GM18907 (cell line): ENCODE measurements around the gene ARTN.

Experiments used
- ATAC-seq: cut with Tn5 transposase; IDR thresholded peaks from one replicate; pipeline ENCODE4 v1.9.1; 2021; ENCODE audit warnings: mild to moderate bottlenecking, moderate library complexity; ENCODE audit not compliant: unreplicated experiment

The ARTN gene

DNA sequence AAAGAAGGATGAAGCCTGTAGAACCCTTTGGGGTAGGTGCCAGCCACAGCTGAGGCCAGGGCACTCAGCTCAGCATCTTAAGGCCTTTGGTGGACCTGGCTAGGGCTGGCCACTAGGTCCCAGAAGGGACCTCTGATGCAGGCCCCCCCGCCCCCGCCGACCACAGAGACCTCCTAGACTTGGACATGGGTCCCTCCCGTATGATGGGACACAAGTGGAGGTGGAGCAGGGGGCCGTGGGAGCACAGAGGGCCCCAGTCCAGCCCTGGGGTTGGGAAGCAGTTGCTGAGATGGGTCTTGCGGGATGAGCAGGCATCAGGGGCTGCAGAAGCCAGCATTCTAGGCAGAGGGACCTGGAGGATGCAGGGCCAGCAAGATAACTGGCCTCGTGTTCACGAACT is 48.6 kb downstream of the ARTN start:
- ATAC-seq, result no peak

DNA sequence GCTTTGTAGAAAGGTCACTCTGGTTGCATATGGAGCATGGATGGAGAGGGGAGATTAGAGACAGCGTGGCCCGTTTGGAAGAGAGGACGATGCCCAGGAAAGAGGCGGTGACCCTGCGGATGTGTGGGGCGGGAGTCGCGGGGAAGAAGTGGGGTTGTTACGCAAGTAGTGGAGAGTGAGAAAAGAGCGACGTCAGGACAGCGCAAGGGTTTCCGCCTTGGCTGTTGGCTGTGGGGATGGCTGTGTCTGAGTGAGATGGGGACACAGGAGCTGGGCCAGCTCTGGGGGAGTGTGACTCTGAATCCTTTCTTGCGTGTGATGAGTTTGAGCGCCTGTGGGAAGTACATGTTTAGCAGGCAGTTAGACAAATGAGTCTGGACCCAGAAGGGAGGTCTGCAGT is 49.2 kb downstream of the ARTN start:
- no peak for ATAC-seq

GRCh38 chr1:43983253-43983899 is 49.8 kb downstream of the ARTN start:
- no peak for ATAC-seq

GRCh38 chr1:43984855-43985254 is 51.3 kb downstream of the ARTN start:
- no peak for ATAC-seq

DNA sequence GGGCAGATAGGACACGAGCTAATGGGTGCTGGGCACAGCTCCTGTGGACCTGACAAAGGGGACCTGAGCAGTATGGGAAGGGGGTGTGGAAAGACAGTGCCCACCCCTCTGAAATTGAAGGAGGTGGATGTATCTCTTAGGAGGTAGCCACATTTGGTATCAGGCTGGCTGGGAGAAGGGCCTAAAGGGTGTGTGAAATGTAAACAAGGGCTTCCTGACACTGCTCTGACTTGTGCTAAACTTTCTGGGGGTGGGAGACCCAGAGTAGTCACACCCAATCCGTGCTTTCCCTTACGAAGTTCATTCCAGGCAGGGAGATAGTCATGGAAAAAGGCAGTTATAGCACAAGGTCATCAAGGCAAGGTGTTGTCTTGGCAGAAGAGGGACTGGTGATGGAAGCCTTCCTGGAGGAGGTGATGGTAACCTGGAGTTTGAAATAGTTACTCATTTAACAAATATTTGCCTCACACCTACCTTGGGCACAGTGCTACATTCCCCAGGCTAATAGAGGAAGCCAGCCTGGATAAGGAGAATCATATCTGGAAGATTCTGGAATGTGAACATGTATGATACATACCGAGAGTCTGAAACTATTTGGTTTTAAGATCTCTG is 52.5 kb downstream of the ARTN start:
- ATAC-seq, result no peak

DNA sequence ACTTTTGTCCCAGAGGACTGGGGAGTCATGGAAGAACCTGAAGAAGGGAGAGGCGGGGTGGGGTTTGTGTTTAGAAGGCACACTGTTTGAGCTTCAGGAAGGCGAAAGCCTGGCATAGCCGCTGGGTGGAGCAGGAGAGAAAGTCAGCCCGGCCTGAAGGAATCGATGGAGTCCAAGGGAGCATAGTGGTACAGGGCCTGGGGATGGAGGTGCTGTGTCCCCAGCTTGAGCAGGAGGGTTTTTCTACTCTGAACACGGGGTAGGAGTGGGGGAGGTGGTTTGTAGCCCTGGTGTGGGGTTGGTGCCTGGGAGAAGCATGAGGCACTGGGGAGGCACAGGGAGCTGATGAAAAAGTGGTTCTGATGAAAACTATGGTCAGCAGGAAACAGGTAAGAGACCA is 53.1 kb downstream of the ARTN start:
- no peak for ATAC-seq
